ENCODE results near the gene MFSD12. TPM values are rescaled to one million over a fixed set of nuclear protein-coding genes. Genes with fewer than 3 reads are reported as not detected.

Gene MFSD12
- total and polyA plus RNA-seq, 2 donors (not counting 3 experiments of a cell fraction or from before 2014, with no cell fraction given): 51.7 to 78.9 TPM

DNA sequence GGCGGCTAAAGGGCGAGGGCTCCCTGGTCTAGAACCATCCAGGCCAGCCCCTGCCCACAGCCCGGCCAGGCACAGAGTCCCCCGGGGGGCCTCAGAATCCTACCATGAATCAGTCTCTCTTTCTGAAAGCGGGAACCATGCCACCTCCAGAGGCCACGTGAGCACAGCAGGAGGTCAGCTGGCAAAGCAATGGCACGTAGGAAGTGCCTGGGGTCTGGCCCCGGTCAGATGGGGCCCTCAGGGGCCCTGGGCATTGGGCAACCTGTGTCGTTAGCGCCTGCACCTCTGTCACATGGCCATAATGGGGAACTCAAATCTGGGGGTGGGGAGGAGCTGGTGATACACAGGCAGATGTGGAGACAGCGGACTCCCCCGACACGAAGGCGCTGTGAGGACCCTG, 8.8 kb downstream of the MFSD12 start:
- no peak overlapping the region for H3K4me3 ChIP-seq (replicated peaks in 1 of 3; ENCODE audit: insufficient read depth in 1 of 3, low read depth in 1 of 3, low read length in 3 of 3)
- H3K4me2 ChIP-seq (ENCODE audit: insufficient read depth, low read length): no peak overlapping the region
- no peaks in the 10 kb centered on the region for H3K9me1 ChIP-seq (replicated peaks; ENCODE audit: control insufficient read depth, extremely low read depth, insufficient read depth, low read length)
- no TSS peak for BruUV-seq (replicated peaks)
- POLR2A ChIA-PET: no interaction called here
- peaks cover 2 to 10% of the 10 kb centered on the region in 2 experiments for H3K36me3 ChIP-seq (ENCODE audit: control insufficient read depth in 2 of 2, extremely low read depth in 1 of 2, insufficient read depth in 2 of 2, low read length in 2 of 2)
- FAIRE-seq (no peak), DNase-seq (ENCODE audit: low read depth, low spot score) (no peak)
- CTCF ChIA-PET: interaction anchor here (0.8 to 3.5 kb wide), 2 partner anchors 11 to 27 kb away, joined by 3 to 12 read pairs; no protein-coding TSS in a partner anchor
- H3K9me3 ChIP-seq (replicated peaks; ENCODE audit: control insufficient read depth, insufficient read depth, low read length): no peaks in the 10 kb centered on the region
- H3K9ac ChIP-seq (replicated peaks; ENCODE audit: extremely low read depth, insufficient read depth, low read length): no peak overlapping the region
- H2AFZ ChIP-seq (ENCODE audit: low read depth, low read length): no peak overlapping the region
- no peaks in the 10 kb centered on the region for H3K27me3 ChIP-seq (ENCODE audit: control insufficient read depth in 2 of 2, insufficient read depth in 2 of 2, low read length in 2 of 2)
- H3K79me2 ChIP-seq (ENCODE audit: control insufficient read depth, insufficient read depth, low read length): peaks cover 11% of the 10 kb centered on the region
- dilution Hi-C loops (cut with MboI; ENCODE audit: extremely low pct_ligation_motif_present, low sequenced_read_pairs) (no loop called here), intact Hi-C loops (cut with micrococcal nuclease) (no loop called here)
- peaks cover 7% of the 10 kb centered on the region for H3K4me1 ChIP-seq (ENCODE audit: control insufficient read depth, extremely low read depth, insufficient read depth, low read length)
- no peaks in the 10 kb centered on the region for H4K20me1 ChIP-seq (replicated peaks; ENCODE audit: control insufficient read depth, extremely low read depth, insufficient read depth, low read length)
- no peak overlapping the region for H3K27ac ChIP-seq (ENCODE audit: insufficient read depth, low read depth, low read length)
- TF ChIP-seq EZH2 (IDR thresholded peaks at IDR 0.05; ENCODE audit: borderline replicate concordance, low read depth, low read length, severe bottlenecking): no peak
- TF ChIP-seq JUN (IDR thresholded peaks at IDR 0.05; ENCODE audit: borderline replicate concordance, insufficient read depth, insufficient read length, low read depth): no peak
- no peak for TF ChIP-seq FOS (IDR thresholded peaks at IDR 0.05; ENCODE audit: borderline replicate concordance, insufficient read depth, low read length)
- no peak for TF ChIP-seq POLR2A (IDR thresholded peaks at IDR 0.05; ENCODE audit: low read depth, low read length)
- TF ChIP-seq MYC (IDR thresholded peaks at IDR 0.05; ENCODE audit: low read depth, low read length): no peak
- TF ChIP-seq POLR2AphosphoS5 (IDR thresholded peaks at IDR 0.05; ENCODE audit: insufficient read depth, low read depth, low read length): no peak
- TF ChIP-seq, protein P1, sequence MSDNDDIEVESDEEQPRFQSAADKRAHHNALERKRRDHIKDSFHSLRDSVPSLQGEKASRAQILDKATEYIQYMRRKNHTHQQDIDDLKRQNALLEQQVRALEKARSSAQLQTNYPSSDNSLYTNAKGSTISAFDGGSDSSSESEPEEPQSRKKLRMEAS (IDR thresholded peaks at IDR 0.05; ENCODE audit: insufficient read depth, insufficient read length): no peak
- TF ChIP-seq GATA2 (IDR thresholded peaks at IDR 0.05; ENCODE audit: insufficient read depth, insufficient read length, low read depth, low read length): no peak
- TF ChIP-seq, protein P2, sequence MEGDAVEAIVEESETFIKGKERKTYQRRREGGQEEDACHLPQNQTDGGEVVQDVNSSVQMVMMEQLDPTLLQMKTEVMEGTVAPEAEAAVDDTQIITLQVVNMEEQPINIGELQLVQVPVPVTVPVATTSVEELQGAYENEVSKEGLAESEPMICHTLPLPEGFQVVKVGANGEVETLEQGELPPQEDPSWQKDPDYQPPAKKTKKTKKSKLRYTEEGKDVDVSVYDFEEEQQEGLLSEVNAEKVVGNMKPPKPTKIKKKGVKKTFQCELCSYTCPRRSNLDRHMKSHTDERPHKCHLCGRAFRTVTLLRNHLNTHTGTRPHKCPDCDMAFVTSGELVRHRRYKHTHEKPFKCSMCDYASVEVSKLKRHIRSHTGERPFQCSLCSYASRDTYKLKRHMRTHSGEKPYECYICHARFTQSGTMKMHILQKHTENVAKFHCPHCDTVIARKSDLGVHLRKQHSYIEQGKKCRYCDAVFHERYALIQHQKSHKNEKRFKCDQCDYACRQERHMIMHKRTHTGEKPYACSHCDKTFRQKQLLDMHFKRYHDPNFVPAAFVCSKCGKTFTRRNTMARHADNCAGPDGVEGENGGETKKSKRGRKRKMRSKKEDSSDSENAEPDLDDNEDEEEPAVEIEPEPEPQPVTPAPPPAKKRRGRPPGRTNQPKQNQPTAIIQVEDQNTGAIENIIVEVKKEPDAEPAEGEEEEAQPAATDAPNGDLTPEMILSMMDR (IDR thresholded peaks at IDR 0.05; ENCODE audit: extremely low read depth in 1 of 2, insufficient read depth in 1 of 2, low read depth in 1 of 2, low read length in 2 of 2): no peak

All from endothelial cell of umbilical vein (primary cell).